K562 (cell line): Measurements from ENCODE around the gene KISS1R. TPM values are rescaled to one million over a fixed set of nuclear protein-coding genes. Genes with fewer than 3 reads are reported as not detected.

Source experiments
- ATF3 ChIP-seq, 2 experiments: fragments of 450-650 bp in 1 of 2; sonication (generic) in 1 of 2; formaldehyde crosslinking in 1 of 2; IDR thresholded peaks in 1 of 2; conservative IDR thresholded peaks in 1 of 2; 2 replicates each; pipeline versions ENCODE4 v1.6.1 to v1.8.1; 2016 to 2023; ENCODE audit warnings: mild to moderate bottlenecking in 2 of 2, moderate library complexity in 2 of 2, inconsistent platforms in 1 of 2, missing genetic modification reagents in 1 of 2
- GMEB1 ChIP-seq: fragments of 250-450 bp; sonication (Bioruptor Pico); IDR thresholded peaks from 2 replicates; pipeline ENCODE4 v1.4.0; 2020; ENCODE audit warnings: mild to moderate bottlenecking
- MITF ChIP-seq: IDR thresholded peaks from 2 replicates; pipeline ENCODE4 v1.6.1; 2014; ENCODE audit warnings: antibody characterized with exemption
- MYBL2 ChIP-seq, 2 experiments: fragments of 450-650 bp in 1 of 2; sonication (generic) in 1 of 2; formaldehyde crosslinking in 1 of 2; IDR thresholded peaks; 2 replicates each; pipeline versions ENCODE4 v1.6.1 to v1.8.1; 2017 to 2022; ENCODE audit warnings: borderline replicate concordance in 1 of 2, inconsistent platforms in 1 of 2, low read depth in 1 of 2, mild to moderate bottlenecking in 1 of 2, missing genetic modification reagents in 1 of 2, moderate library complexity in 1 of 2
- SRSF3 ChIP-seq: fragments of 200-400 bp; formaldehyde crosslinking; IDR thresholded peaks from 2 replicates; pipeline ENCODE4 v1.6.1; 2016; ENCODE audit warnings: mild to moderate bottlenecking, low read length, moderate library complexity; ENCODE audit not compliant: insufficient read depth
- ZNF707 ChIP-seq: fragments of 250-450 bp; sonication (Bioruptor Pico); conservative IDR thresholded peaks from 2 replicates; pipeline ENCODE4 v1.8.0; 2022; ENCODE audit warnings: inconsistent platforms, mild to moderate bottlenecking, moderate library complexity
- polyA plus RNA-seq, 8 experiments: library from polyadenylated mRNA; depleted of rRNA in 4 of 8; stranded (reverse) in 5 of 8; unstranded in 3 of 8; fragments of >200 nt; fragmentation: Nextera tagmentation in 2 of 8; fragmentation: Illumina TruSeq in 1 of 8; extraction: Ambion mirVana in 2 of 8; extraction: Trizol in 1 of 8; gene quantifications; 2 replicates each; pipeline versions ENCODE4 v1.2.1 to v1.2.3, GENCODE V29; 2011 to 2014; ENCODE audit warnings: inconsistent platforms in 1 of 8, missing spikeins in 1 of 8
- total RNA-seq, 7 experiments: library from RNA; depleted of rRNA in 6 of 7; stranded (reverse); fragments of >200 nt in 6 of 7; fragmentation: Illumina TruSeq in 2 of 7; extraction: Trizol in 2 of 7; gene quantifications; 2 replicates each; pipeline versions ENCODE4 v1.2.1 to v1.2.3, GENCODE V29; 2011 to 2021; ENCODE audit warnings: low replicate concordance in 1 of 7

The KISS1R gene
- total and polyA plus RNA-seq, 9 of the 15 experiments (the other 6 are each of a cell fraction or from before 2014, with no cell fraction given) = 0.37 to 39.4 (median 2.0) TPM

- TF ChIP-seq ATF3 (IDR thresholded peaks at IDR 0.05) = no peak; the same call in 1 of the 2 replicates
- TF ChIP-seq ATF3 (CRISPR knock-in tag; conservative IDR thresholded peaks at IDR 0.05) = 0 out of 2 replicates have a peak, but pooled peaks have one; percentile 34
- no peak for TF ChIP-seq MITF
- TF ChIP-seq SRSF3 = no peak
- TF ChIP-seq MYBL2 (IDR thresholded peaks at IDR 0.05; ENCODE audit: low read depth) = no peak
- TF ChIP-seq MYBL2 (CRISPR knock-in tag; IDR thresholded peaks at IDR 0.05; ENCODE audit: borderline replicate concordance) = no peak
- TF ChIP-seq GMEB1 = no peak
- no peak for TF ChIP-seq ZNF707 (CRISPR knock-in tag)
Measured at GRCh38 chr19:925526-926322, 8.6 kb downstream of the KISS1R start, which contains the start of gene ARID3A (continued).
